HepG2 (cell line): Measurements from ENCODE around the gene TSGA10IP. TPM values are rescaled to one million over a fixed set of nuclear protein-coding genes. Genes with fewer than 3 reads are reported as not detected.

Experiments used
- ATF5 ChIP-seq: sonication (generic); formaldehyde crosslinking; IDR thresholded peaks from 2 replicates; pipeline ENCODE4 v1.4.0; 2020; ENCODE audit warnings: mild to moderate bottlenecking, low read depth, missing genetic modification reagents
- CENPX ChIP-seq: sonication (generic); formaldehyde crosslinking; IDR thresholded peaks from 2 replicates; pipeline ENCODE4 v1.9.0; 2021; ENCODE audit warnings: mild to moderate bottlenecking, missing genetic modification reagents, moderate library complexity
- CSRNP1 ChIP-seq: sonication (generic); formaldehyde crosslinking; IDR thresholded peaks from 2 replicates; pipeline ENCODE4 v1.8.1; 2023; ENCODE audit warnings: mild to moderate bottlenecking, missing genetic modification reagents
- ETV6 ChIP-seq: sonication (generic); formaldehyde crosslinking; conservative IDR thresholded peaks from 2 replicates; pipeline ENCODE4 v1.4.0; 2020; ENCODE audit warnings: missing genetic modification reagents
- HNRNPUL1 ChIP-seq: fragments of 200-400 bp; formaldehyde crosslinking; IDR thresholded peaks from 2 replicates; pipeline ENCODE4 v1.6.1; 2017; ENCODE audit warnings: low read depth, mild to moderate bottlenecking, low read length, moderate library complexity
- PHF20 ChIP-seq: sonication (generic); formaldehyde crosslinking; IDR thresholded peaks from 2 replicates; pipeline ENCODE4 v1.5.0; 2020; ENCODE audit warnings: mild to moderate bottlenecking, missing genetic modification reagents
- PITX1 ChIP-seq: sonication (generic); formaldehyde crosslinking; IDR thresholded peaks from 2 replicates; pipeline ENCODE4 v1.5.1; 2020; ENCODE audit warnings: mild to moderate bottlenecking, missing genetic modification reagents
- TBX3 ChIP-seq: fragments of 450-650 bp; IDR thresholded peaks from 2 replicates; pipeline ENCODE4 v1.6.1; 2017; ENCODE audit warnings: antibody characterized with exemption, mild to moderate bottlenecking, inconsistent platforms, borderline replicate concordance
- ZFP36 ChIP-seq: fragments of 150-350 bp; IDR thresholded peaks from 2 replicates; pipeline ENCODE4 v1.6.1; 2018; ENCODE audit warnings: borderline replicate concordance, low read length, low read depth; ENCODE audit not compliant: partially characterized antibody
- ZNF44 ChIP-seq: sonication (generic); formaldehyde crosslinking; IDR thresholded peaks from 2 replicates; pipeline ENCODE4 v1.5.1; 2020; ENCODE audit warnings: mild to moderate bottlenecking, missing genetic modification reagents
- ZNF484 ChIP-seq: sonication (generic); formaldehyde crosslinking; IDR thresholded peaks from 2 replicates; pipeline ENCODE4 v1.5.1; 2020; ENCODE audit warnings: mild to moderate bottlenecking, low read depth, missing genetic modification reagents, borderline replicate concordance
- ZNF737 ChIP-seq: sonication (generic); formaldehyde crosslinking; IDR thresholded peaks from 2 replicates; pipeline ENCODE4 v1.5.0; 2020; ENCODE audit warnings: missing genetic modification reagents, mild to moderate bottlenecking, borderline replicate concordance
- polyA plus RNA-seq, 8 experiments: library from polyadenylated mRNA; depleted of rRNA in 3 of 8; stranded (reverse) in 7 of 8; unstranded in 1 of 8; fragments of >200 nt; fragmentation: Illumina TruSeq in 4 of 8; extraction: Trizol in 4 of 8; gene quantifications; 2 replicates each; pipeline versions ENCODE4 v1.2.1 to v1.2.3, GENCODE V29; 2011 to 2016; ENCODE audit warnings: low read depth in 4 of 8, missing spikeins in 1 of 8, mixed read lengths in 1 of 8; ENCODE audit not compliant: insufficient read depth in 1 of 8
- total RNA-seq, 5 experiments: library from RNA; depleted of rRNA; stranded (reverse); fragments of >200 nt; fragmentation: Illumina TruSeq; extraction: Trizol; gene quantifications; 2 replicates each; pipeline ENCODE4 v1.2.3, GENCODE V29; 2016; ENCODE audit warnings: low read depth in 1 of 5
- TF ChIP-seq, protein P1 (sequence below): sonication (generic); formaldehyde crosslinking; IDR thresholded peaks from 2 replicates; pipeline ENCODE4 v1.9.0; 2022; ENCODE audit warnings: missing genetic modification reagents, mild to moderate bottlenecking, borderline replicate concordance
- TF ChIP-seq, protein P2 (sequence below): IDR thresholded peaks from 2 replicates; pipeline ENCODE4 v1.6.1; 2016; ENCODE audit warnings: low read depth, missing genetic modification reagents, missing compliant biosample characterization
- TF ChIP-seq, protein P3 (sequence below): sonication (generic); formaldehyde crosslinking; IDR thresholded peaks from 2 replicates; pipeline ENCODE4 v1.8.0; 2022; ENCODE audit warnings: mild to moderate bottlenecking, missing genetic modification reagents

TSGA10IP gene
- total and polyA plus RNA-seq, 2 of the 13 experiments (the other 11 are each of a cell fraction or from before 2014, with no cell fraction given): not detected

DNA sequence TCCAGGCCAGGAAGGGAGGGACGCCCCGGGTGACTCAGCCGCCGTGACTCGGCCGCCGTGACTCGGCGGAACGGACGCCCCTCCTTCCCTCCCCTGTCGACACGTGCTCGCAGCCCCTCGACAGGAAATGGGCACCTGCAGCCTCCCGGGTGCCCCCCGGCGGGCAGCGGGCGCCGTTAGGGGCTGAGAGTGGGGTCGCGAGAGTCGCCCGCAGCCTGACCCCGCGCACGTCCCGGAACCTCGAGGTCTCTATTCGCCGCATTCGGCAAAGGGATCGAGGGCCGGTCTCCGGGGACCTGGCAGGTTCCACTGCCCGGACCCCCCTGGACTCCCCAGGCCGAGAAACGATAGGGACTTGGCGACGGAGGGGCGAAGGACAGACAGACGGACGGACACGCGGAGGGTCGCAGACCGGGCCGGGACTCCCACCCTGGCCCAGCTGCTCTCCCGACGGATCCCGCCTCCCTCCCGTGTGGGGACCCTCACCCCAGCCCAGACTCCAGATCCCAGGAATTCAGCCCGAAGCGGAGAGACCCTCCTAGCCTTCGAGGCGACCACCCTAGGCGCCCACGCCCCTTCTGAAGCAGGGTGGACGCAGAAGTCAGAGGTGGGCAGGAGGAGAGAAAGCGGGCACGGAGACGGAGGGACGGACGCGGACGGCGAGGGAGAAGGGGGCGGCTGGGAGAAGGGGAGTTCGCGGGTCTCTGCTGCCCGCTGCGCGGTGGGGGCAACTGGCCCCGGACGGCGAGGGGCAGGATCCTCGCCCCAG, 45.7 kb upstream of the TSGA10IP start (continued):
- TF ChIP-seq, protein P1, sequence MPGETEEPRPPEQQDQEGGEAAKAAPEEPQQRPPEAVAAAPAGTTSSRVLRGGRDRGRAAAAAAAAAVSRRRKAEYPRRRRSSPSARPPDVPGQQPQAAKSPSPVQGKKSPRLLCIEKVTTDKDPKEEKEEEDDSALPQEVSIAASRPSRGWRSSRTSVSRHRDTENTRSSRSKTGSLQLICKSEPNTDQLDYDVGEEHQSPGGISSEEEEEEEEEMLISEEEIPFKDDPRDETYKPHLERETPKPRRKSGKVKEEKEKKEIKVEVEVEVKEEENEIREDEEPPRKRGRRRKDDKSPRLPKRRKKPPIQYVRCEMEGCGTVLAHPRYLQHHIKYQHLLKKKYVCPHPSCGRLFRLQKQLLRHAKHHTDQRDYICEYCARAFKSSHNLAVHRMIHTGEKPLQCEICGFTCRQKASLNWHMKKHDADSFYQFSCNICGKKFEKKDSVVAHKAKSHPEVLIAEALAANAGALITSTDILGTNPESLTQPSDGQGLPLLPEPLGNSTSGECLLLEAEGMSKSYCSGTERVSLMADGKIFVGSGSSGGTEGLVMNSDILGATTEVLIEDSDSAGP (CRISPR knock-in tag): peak; percentile 73; the same call in 1 of the 2 replicates
- TF ChIP-seq ZNF737 (CRISPR knock-in tag) (no peak), ETV6 (CRISPR knock-in tag) (0 out of 2 replicates have a peak, but pooled peaks have one; percentile 60), CSRNP1 (CRISPR knock-in tag) (peak; percentile 79; the same call in 1 of the 2 replicates), HNRNPUL1 (no peak), ZNF484 (CRISPR knock-in tag) (no peak), CENPX (CRISPR knock-in tag) (no peak), ZFP36 (no peak), PITX1 (no peak), ZNF44 (CRISPR knock-in tag) (0 out of 2 replicates have a peak, but pooled peaks have one; percentile 67), PHF20 (CRISPR knock-in tag) (no peak; the same call in 1 of the 2 replicates), TBX3 (no peak), ATF5 (CRISPR knock-in tag) (no peak)
- TF ChIP-seq, protein P2, sequence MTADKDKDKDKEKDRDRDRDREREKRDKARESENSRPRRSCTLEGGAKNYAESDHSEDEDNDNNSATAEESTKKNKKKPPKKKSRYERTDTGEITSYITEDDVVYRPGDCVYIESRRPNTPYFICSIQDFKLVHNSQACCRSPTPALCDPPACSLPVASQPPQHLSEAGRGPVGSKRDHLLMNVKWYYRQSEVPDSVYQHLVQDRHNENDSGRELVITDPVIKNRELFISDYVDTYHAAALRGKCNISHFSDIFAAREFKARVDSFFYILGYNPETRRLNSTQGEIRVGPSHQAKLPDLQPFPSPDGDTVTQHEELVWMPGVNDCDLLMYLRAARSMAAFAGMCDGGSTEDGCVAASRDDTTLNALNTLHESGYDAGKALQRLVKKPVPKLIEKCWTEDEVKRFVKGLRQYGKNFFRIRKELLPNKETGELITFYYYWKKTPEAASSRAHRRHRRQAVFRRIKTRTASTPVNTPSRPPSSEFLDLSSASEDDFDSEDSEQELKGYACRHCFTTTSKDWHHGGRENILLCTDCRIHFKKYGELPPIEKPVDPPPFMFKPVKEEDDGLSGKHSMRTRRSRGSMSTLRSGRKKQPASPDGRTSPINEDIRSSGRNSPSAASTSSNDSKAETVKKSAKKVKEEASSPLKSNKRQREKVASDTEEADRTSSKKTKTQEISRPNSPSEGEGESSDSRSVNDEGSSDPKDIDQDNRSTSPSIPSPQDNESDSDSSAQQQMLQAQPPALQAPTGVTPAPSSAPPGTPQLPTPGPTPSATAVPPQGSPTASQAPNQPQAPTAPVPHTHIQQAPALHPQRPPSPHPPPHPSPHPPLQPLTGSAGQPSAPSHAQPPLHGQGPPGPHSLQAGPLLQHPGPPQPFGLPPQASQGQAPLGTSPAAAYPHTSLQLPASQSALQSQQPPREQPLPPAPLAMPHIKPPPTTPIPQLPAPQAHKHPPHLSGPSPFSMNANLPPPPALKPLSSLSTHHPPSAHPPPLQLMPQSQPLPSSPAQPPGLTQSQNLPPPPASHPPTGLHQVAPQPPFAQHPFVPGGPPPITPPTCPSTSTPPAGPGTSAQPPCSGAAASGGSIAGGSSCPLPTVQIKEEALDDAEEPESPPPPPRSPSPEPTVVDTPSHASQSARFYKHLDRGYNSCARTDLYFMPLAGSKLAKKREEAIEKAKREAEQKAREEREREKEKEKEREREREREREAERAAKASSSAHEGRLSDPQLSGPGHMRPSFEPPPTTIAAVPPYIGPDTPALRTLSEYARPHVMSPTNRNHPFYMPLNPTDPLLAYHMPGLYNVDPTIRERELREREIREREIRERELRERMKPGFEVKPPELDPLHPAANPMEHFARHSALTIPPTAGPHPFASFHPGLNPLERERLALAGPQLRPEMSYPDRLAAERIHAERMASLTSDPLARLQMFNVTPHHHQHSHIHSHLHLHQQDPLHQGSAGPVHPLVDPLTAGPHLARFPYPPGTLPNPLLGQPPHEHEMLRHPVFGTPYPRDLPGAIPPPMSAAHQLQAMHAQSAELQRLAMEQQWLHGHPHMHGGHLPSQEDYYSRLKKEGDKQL: no peak
- TF ChIP-seq, protein P3, sequence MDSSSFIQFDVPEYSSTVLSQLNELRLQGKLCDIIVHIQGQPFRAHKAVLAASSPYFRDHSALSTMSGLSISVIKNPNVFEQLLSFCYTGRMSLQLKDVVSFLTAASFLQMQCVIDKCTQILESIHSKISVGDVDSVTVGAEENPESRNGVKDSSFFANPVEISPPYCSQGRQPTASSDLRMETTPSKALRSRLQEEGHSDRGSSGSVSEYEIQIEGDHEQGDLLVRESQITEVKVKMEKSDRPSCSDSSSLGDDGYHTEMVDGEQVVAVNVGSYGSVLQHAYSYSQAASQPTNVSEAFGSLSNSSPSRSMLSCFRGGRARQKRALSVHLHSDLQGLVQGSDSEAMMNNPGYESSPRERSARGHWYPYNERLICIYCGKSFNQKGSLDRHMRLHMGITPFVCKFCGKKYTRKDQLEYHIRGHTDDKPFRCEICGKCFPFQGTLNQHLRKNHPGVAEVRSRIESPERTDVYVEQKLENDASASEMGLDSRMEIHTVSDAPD (CRISPR knock-in tag): 0 out of 2 replicates have a peak, but pooled peaks have one; percentile 51
